CD4-positive, alpha-beta T cell treated with Interleukin-17A for 1 hour (primary cell): Measurements from ENCODE around the gene TMEM215.
"Not testable (repeated sequence)": the region's sequence is repeated elsewhere in the genome, so short reads cannot be mapped to it uniquely, and the experiment has no call there.

ENCODE experiments used
- DNase-seq: peaks from one replicate; pipeline ENCODE4 v3.0.0-alpha.2; 2020

TMEM215 gene

GRCh38 chr9:32783168-32783891, at the start of gene TMEM215:
Gene TMEM215 (plus strand): TSS chr9:32783540. CDS start chr9:32784184, 644 bp downstream.
- DNase-seq, result no peak

GRCh38 chr9:32735476-32735875, 47.9 kb upstream of the TMEM215 start:
- no peak for DNase-seq

GRCh38 chr9:32737378-32737777, 46.0 kb upstream of the TMEM215 start:
- no peak for DNase-seq

GRCh38 chr9:32738501-32739172, 44.7 kb upstream of the TMEM215 start:
- no peak for DNase-seq

- DNase-seq, result no peak
Observed at GRCh38 chr9:32741706-32742105, 41.6 kb upstream of the TMEM215 start.

GRCh38 chr9:32742296-32742695, 41.0 kb upstream of the TMEM215 start:
- DNase-seq, result no peak

GRCh38 chr9:32748013-32748412, 35.3 kb upstream of the TMEM215 start:
- DNase-seq, result no peak

GRCh38 chr9:32755730-32756129, 27.6 kb upstream of the TMEM215 start:
- DNase-seq, result no peak

- no peak for DNase-seq
Observed at GRCh38 chr9:32764139-32764538, 19.2 kb upstream of the TMEM215 start.

GRCh38 chr9:32775283-32775682, 8.1 kb upstream of the TMEM215 start:
- no peak for DNase-seq

GRCh38 chr9:32776201-32776600, 7.1 kb upstream of the TMEM215 start:
- DNase-seq, result no peak

- no peak for DNase-seq
Observed at GRCh38 chr9:32782476-32783167, 718 bp upstream of the TMEM215 start.

GRCh38 chr9:32787816-32788215, 4.5 kb downstream of the TMEM215 start:
- DNase-seq, result no peak

- not testable (repeated sequence) for DNase-seq
Observed at GRCh38 chr9:32796015-32796414, 12.7 kb downstream of the TMEM215 start.

GRCh38 chr9:32801530-32801929, 18.2 kb downstream of the TMEM215 start:
- DNase-seq, result no peak

GRCh38 chr9:32807217-32807616, 23.9 kb downstream of the TMEM215 start:
- DNase-seq, result no peak

- DNase-seq, result no peak
Observed at GRCh38 chr9:32811246-32811645, 27.9 kb downstream of the TMEM215 start.

GRCh38 chr9:32820322-32820721, 37.0 kb downstream of the TMEM215 start:
- no peak for DNase-seq

GRCh38 chr9:32823101-32823500, 39.8 kb downstream of the TMEM215 start:
- DNase-seq, result no peak

- no peak for DNase-seq
Observed at GRCh38 chr9:32823551-32823950, 40.2 kb downstream of the TMEM215 start.

- DNase-seq, result no peak
Observed at GRCh38 chr9:32825203-32825602, 41.9 kb downstream of the TMEM215 start.

GRCh38 chr9:32828861-32829260, 45.5 kb downstream of the TMEM215 start:
- DNase-seq, result no peak

- no peak for DNase-seq
Observed at GRCh38 chr9:32832346-32832745, 49.0 kb downstream of the TMEM215 start.
